SK-N-SH (cell line): ENCODE data around the gene PER1. TPM values are rescaled to one million over a fixed set of nuclear protein-coding genes. Genes with fewer than 3 reads are reported as not detected.

ENCODE experiments used
- CTCF ChIA-PET: fragments of 300-600, 350-600 bp; formaldehyde crosslinking; extraction: SDS; loops from one replicate; lab custom pipeline; 2021; lab: Yijun Ruan, JAX
- POLR2A ChIA-PET: fragments of 350-600 bp; sonication (Branson Sonifier 250); formaldehyde crosslinking; extraction: SDS; loops from one replicate; lab custom pipeline; 2020; ENCODE audit warnings: antibody characterized with exemption, inconsistent platforms; lab: Yijun Ruan, JAX
- DNase-seq: peaks from one replicate; pipeline ENCODE4 v3.0.0; 2012
- H2AFZ ChIP-seq: fragments of 200-600 bp; sonication (generic); 2 replicates; pipeline ENCODE4 v1.8.1; 2016; ENCODE audit warnings: antibody characterized with exemption, mild to moderate bottlenecking, low read depth
- H3F3A ChIP-seq: fragments of 200-600 bp; sonication (generic); replicated peaks from 2 replicates; pipeline ENCODE3; 2016; ENCODE audit warnings: antibody characterized with exemption, mild to moderate bottlenecking; ENCODE audit not compliant: insufficient read depth
- H3K27ac ChIP-seq, 2 experiments: fragments of 200-500 bp in 1 of 2; fragments of 200-600 bp in 1 of 2; sonication (Bioruptor generic) in 1 of 2; sonication (generic), shearing (Covaris generic) in 1 of 2; 2 replicates each; pipeline versions ENCODE4 v1.5.1 to v1.6.1; 2014 to 2016; ENCODE audit warnings: low read depth in 2 of 2, inconsistent platforms in 1 of 2, low read length in 1 of 2, mild to moderate bottlenecking in 1 of 2, mixed read lengths in 1 of 2
- H3K27me3 ChIP-seq: fragments of 200-600 bp; sonication (generic), shearing (Covaris generic); 2 replicates; pipeline ENCODE4 v1.6.1; 2016; ENCODE audit warnings: mixed run types; ENCODE audit not compliant: insufficient read depth
- H3K36me3 ChIP-seq, 2 experiments: fragments of 200-500 bp in 1 of 2; fragments of 200-600 bp in 1 of 2; sonication (Bioruptor generic) in 1 of 2; sonication (generic) in 1 of 2; replicated peaks in 1 of 2; 2 replicates each; pipeline versions ENCODE3 to v1.5.1; 2014 to 2016; ENCODE audit warnings: low read length in 1 of 2, mild to moderate bottlenecking in 1 of 2; ENCODE audit not compliant: insufficient read depth in 2 of 2, control insufficient read depth in 1 of 2
- H3K4me1 ChIP-seq, 2 experiments: fragments of 200-500 bp in 1 of 2; fragments of 200-600 bp in 1 of 2; sonication (Bioruptor generic) in 1 of 2; sonication (generic), shearing (Covaris generic) in 1 of 2; 2 replicates each; pipeline versions ENCODE4 v1.5.1 to v1.6.1; 2014 to 2016; ENCODE audit warnings: low read depth in 1 of 2, low read length in 1 of 2, mixed run types in 1 of 2; ENCODE audit not compliant: insufficient read depth in 2 of 2, control insufficient read depth in 1 of 2
- H3K4me2 ChIP-seq: fragments of 200-600 bp; sonication (generic), shearing (Covaris generic); 2 replicates; pipeline ENCODE4 v1.6.1; 2017; ENCODE audit warnings: mixed run types
- H3K4me3 ChIP-seq, 2 experiments: fragments of 200-500 bp in 1 of 2; fragments of 200-600 bp in 1 of 2; sonication (Bioruptor generic) in 1 of 2; sonication (generic), shearing (Covaris generic) in 1 of 2; 2 replicates each; pipeline versions ENCODE4 v1.5.1 to v1.8.1; 2014 to 2016; ENCODE audit warnings: low read depth in 2 of 2, inconsistent platforms in 1 of 2, low read length in 1 of 2, mild to moderate bottlenecking in 1 of 2, mixed read lengths in 1 of 2, moderate library complexity in 1 of 2
- H3K79me2 ChIP-seq: fragments of 200-600 bp; sonication (generic); 2 replicates; pipeline ENCODE4 v1.8.1; 2017; ENCODE audit warnings: mild to moderate bottlenecking; ENCODE audit not compliant: insufficient read depth
- H3K9ac ChIP-seq: fragments of 200-600 bp; sonication (generic); 2 replicates; pipeline ENCODE4 v1.6.1; 2017; ENCODE audit warnings: mixed run types
- H3K9me2 ChIP-seq: fragments of 200-600 bp; sonication (generic); 2 replicates; pipeline ENCODE4 v1.6.1; 2017; ENCODE audit warnings: mixed run types
- H3K9me3 ChIP-seq: fragments of 200-600 bp; sonication (generic); 2 replicates; pipeline ENCODE4 v1.6.1; 2017; ENCODE audit warnings: mixed run types, mild to moderate bottlenecking, moderate library complexity
- H4K20me1 ChIP-seq: fragments of 200-600 bp; sonication (generic); 2 replicates; pipeline ENCODE4 v1.6.1; 2017; ENCODE audit warnings: mild to moderate bottlenecking, mixed run types; ENCODE audit not compliant: insufficient read depth
- EZH2phosphoT487 ChIP-seq: fragments of 200-600 bp; sonication (generic); IDR thresholded peaks from 2 replicates; pipeline ENCODE4 v1.6.1; 2017; ENCODE audit warnings: low read depth, mixed run types, mild to moderate bottlenecking, antibody characterized with exemption, moderate library complexity, borderline replicate concordance
- FOXJ3 ChIP-seq: sonication (generic); formaldehyde crosslinking; IDR thresholded peaks from 2 replicates; pipeline ENCODE4 v1.5.1; 2020; ENCODE audit warnings: mild to moderate bottlenecking, missing genetic modification reagents
- FOXM1 ChIP-seq: IDR thresholded peaks from 2 replicates; pipeline ENCODE4 v1.4.0; 2012; ENCODE audit warnings: low read depth, mild to moderate bottlenecking
- IRF3 ChIP-seq: fragments of 150-350 bp; IDR thresholded peaks from 2 replicates; pipeline ENCODE4 v1.6.1; 2016; ENCODE audit warnings: mild to moderate bottlenecking, low read depth, low read length
- MXI1 ChIP-seq: IDR thresholded peaks from 2 replicates; pipeline ENCODE4 v1.6.1; 2012; ENCODE audit warnings: mild to moderate bottlenecking, low read depth, low read length, improper control_type of control experiment
- NFIC ChIP-seq: IDR thresholded peaks from 2 replicates; pipeline ENCODE4 v1.4.0; 2012; ENCODE audit warnings: borderline replicate concordance
- RCOR1 ChIP-seq: fragments of 150-350 bp; IDR thresholded peaks from 2 replicates; pipeline ENCODE4 v1.6.1; 2017; ENCODE audit warnings: antibody characterized with exemption, low read length
- REST ChIP-seq: IDR thresholded peaks from 2 replicates; pipeline ENCODE4 v1.6.1; 2012; ENCODE audit warnings: mild to moderate bottlenecking, low read depth, low read length, moderate library complexity
- TAF1 ChIP-seq: IDR thresholded peaks from 2 replicates; pipeline ENCODE4 v1.6.1; 2012; ENCODE audit warnings: low read depth, mild to moderate bottlenecking, low read length, moderate library complexity, borderline replicate concordance
- TEAD4 ChIP-seq: IDR thresholded peaks from 2 replicates; pipeline ENCODE4 v1.4.0; 2012; ENCODE audit warnings: mild to moderate bottlenecking, borderline replicate concordance; ENCODE audit not compliant: insufficient read depth
- WGBS: methylation state at CpG from one replicate; pipeline ENCODE4 v1.1.6; 2017; ENCODE audit warnings: low lambda C conversion rate; 5-methylcytosine and 5-hydroxymethylcytosine counted together
- polyA plus RNA-seq, 3 experiments: library from polyadenylated mRNA; depleted of rRNA; stranded (reverse); fragments of >200 nt; gene quantifications; 2 replicates each; pipeline ENCODE4 v1.2.3, GENCODE V29; 2012

The PER1 gene
- polyA plus RNA-seq, 1 of the 3 experiments (the other 2 are of a cell fraction): 56.8 TPM

GRCh38 chr17:8159459-8160223 lies 7.4 kb upstream of the PER1 start:
- Histone ChIP-seq H3K27me3 (no peaks in the 10 kb centered on the region), H3K9ac (no peak overlapping the region), H3K9me3 (no peaks in the 10 kb centered on the region), H3K27ac (no peak overlapping the region), H3K4me3 (0 out of 4 replicates have a peak overlapping the region, but pooled peaks of 1 of the 2 experiments have one; percentile 10), H3K9me2 (no peaks in the 10 kb centered on the region), H2AFZ (no peak overlapping the region), H4K20me1 (no peaks in the 10 kb centered on the region; the same call in 1 of the 2 replicates), H3K79me2 (peaks cover 47% of the 10 kb centered on the region), H3K4me2 (no peak overlapping the region), H3K4me1 (peaks cover 35 to 47% of the 10 kb centered on the region in 2 experiments), H3F3A (peaks cover 44% of the 10 kb centered on the region), H3K36me3 (peaks cover 15 to 23% of the 10 kb centered on the region in 2 experiments)
- no peak for DNase-seq
- 88% methylated on average over 4 of the region's 4 CpGs for WGBS
- POLR2A ChIA-PET: no interaction called here
- CTCF ChIA-PET: interaction anchor here (0.6 to 9.4 kb wide), 12 partner anchors 10 to 222 kb away, joined by 3 to 98 read pairs (median 6); partner anchors contain the start of genes HES7 and TMEM107
- no peak for TF ChIP-seq TAF1
- TF ChIP-seq FOXJ3: no peak
- no peak for TF ChIP-seq REST
- TF ChIP-seq EZH2phosphoT487: no peak
- no peak for TF ChIP-seq RCOR1

- H3K9me2 ChIP-seq: no peaks in the 10 kb centered on the region
- peaks cover 47% of the 10 kb centered on the region for H3K79me2 ChIP-seq
- H4K20me1 ChIP-seq: no peaks in the 10 kb centered on the region; the same call in 1 of the 2 replicates
- ChIA-PET POLR2A (no interaction called here), CTCF (interaction anchor here (0.6 to 9.4 kb wide), 16 partner anchors 11 to 221 kb away, joined by 3 to 98 read pairs (median 4); partner anchors contain the start of genes HES7 and TMEM107)
- H3K4me2 ChIP-seq: no peak overlapping the region; the same call in 1 of the 2 replicates
- peaks cover 15 to 23% of the 10 kb centered on the region in 2 experiments for H3K36me3 ChIP-seq
- no peak overlapping the region; a peak in 1 of 4 replicates for H3K4me3 ChIP-seq
- H3K4me1 ChIP-seq: peaks cover 31 to 48% of the 10 kb centered on the region in 2 experiments
- no peak overlapping the region for H3K27ac ChIP-seq
- H3K9ac ChIP-seq: no peak overlapping the region
- peaks cover 39% of the 10 kb centered on the region for H3F3A ChIP-seq
- no peaks in the 10 kb centered on the region for H3K27me3 ChIP-seq
- 68% methylated on average over 3 of the region's 3 CpGs for WGBS
- no peak for DNase-seq
- H3K9me3 ChIP-seq: no peaks in the 10 kb centered on the region
- H2AFZ ChIP-seq: no peak overlapping the region
- TF ChIP-seq NFIC: no peak
- TF ChIP-seq EZH2phosphoT487: no peak
- no peak for TF ChIP-seq MXI1
- TF ChIP-seq FOXM1: no peak
- TF ChIP-seq TEAD4: no peak
- no peak for TF ChIP-seq IRF3
- TF ChIP-seq TAF1: no peak
Measured at GRCh38 chr17:8159032-8159400, 6.8 kb upstream of the PER1 start.
